ENCODE data around the gene SLC49A4.
A peak's percentile ranks its signal among the peaks of the same experiment; 100 is the strongest.

The SLC49A4 gene

GRCh38 chr3:122880624-122881023, 85.8 kb downstream of the SLC49A4 start:
- no peak for TF ChIP-seq CTCF (IDR thresholded peaks at IDR 0.05; ENCODE audit: low read depth, low read length)
- in situ Hi-C loops (cut with HindIII; ENCODE audit: low sequenced_read_pairs), result no loop called here
- H3K4me3 ChIP-seq (ENCODE audit: low read depth, low read length), result no peak overlapping the region
- no peak for DNase-seq (ENCODE audit: low read depth, low spot score)

- no peak for TF ChIP-seq CTCF (IDR thresholded peaks at IDR 0.05; ENCODE audit: low read depth, low read length)
- DNase-seq (ENCODE audit: low read depth, low spot score), result no peak
- in situ Hi-C loops (cut with HindIII; ENCODE audit: low sequenced_read_pairs), result no loop called here
- H3K4me3 ChIP-seq (ENCODE audit: low read depth, low read length), result no peak overlapping the region
These were observed 87.6 kb downstream of the SLC49A4 start for GRCh38 chr3:122882361-122882947.

GRCh38 chr3:122886251-122886650, 91.4 kb downstream of the SLC49A4 start:
- H3K4me3 ChIP-seq (ENCODE audit: low read depth, low read length), result no peak overlapping the region
- DNase-seq (ENCODE audit: low read depth, low spot score), result no peak
- TF ChIP-seq CTCF (IDR thresholded peaks at IDR 0.05; ENCODE audit: low read depth, low read length), result no peak
- in situ Hi-C loops (cut with HindIII; ENCODE audit: low sequenced_read_pairs), result no loop called here

- no peak overlapping the region for H3K4me3 ChIP-seq (ENCODE audit: low read depth, low read length)
- in situ Hi-C loops (cut with HindIII; ENCODE audit: low sequenced_read_pairs), result no loop called here
- TF ChIP-seq CTCF (IDR thresholded peaks at IDR 0.05; ENCODE audit: low read depth, low read length), result no peak
- no peak for DNase-seq (ENCODE audit: low read depth, low spot score)
These were observed 92.1 kb downstream of the SLC49A4 start for GRCh38 chr3:122886946-122887345.

GRCh38 chr3:122890077-122890719, 95.3 kb downstream of the SLC49A4 start:
- H3K4me3 ChIP-seq (ENCODE audit: low read depth, low read length), result no peak overlapping the region
- in situ Hi-C loops (cut with HindIII; ENCODE audit: low sequenced_read_pairs), result no loop called here
- no peak for TF ChIP-seq CTCF (IDR thresholded peaks at IDR 0.05; ENCODE audit: low read depth, low read length)
- peak; percentile 35 for DNase-seq (ENCODE audit: low read depth, low spot score)

- H3K4me3 ChIP-seq (ENCODE audit: low read depth, low read length), result no peak overlapping the region
- TF ChIP-seq CTCF (IDR thresholded peaks at IDR 0.05; ENCODE audit: low read depth, low read length), result no peak
- in situ Hi-C loops (cut with HindIII; ENCODE audit: low sequenced_read_pairs), result no loop called here
- no peak for DNase-seq (ENCODE audit: low read depth, low spot score)
These were observed 95.9 kb downstream of the SLC49A4 start for GRCh38 chr3:122890720-122891220.
